Loucy (cell line): ENCODE results near the gene LTBP1.

Experiments used
- EZH2phosphoT487 ChIP-seq: fragments of 200-600 bp; IDR thresholded peaks from 2 replicates; pipeline ENCODE4 v1.6.1; 2018; ENCODE audit warnings: antibody characterized with exemption, mild to moderate bottlenecking, moderate library complexity, borderline replicate concordance
- TF ChIP-seq, protein P1 (sequence below): fragments of 200-600 bp; sonication (generic); conservative IDR thresholded peaks from 2 replicates; pipeline ENCODE4 v1.5.1; 2014; ENCODE audit warnings: mild to moderate bottlenecking, antibody characterized with exemption, low read length

DNA sequence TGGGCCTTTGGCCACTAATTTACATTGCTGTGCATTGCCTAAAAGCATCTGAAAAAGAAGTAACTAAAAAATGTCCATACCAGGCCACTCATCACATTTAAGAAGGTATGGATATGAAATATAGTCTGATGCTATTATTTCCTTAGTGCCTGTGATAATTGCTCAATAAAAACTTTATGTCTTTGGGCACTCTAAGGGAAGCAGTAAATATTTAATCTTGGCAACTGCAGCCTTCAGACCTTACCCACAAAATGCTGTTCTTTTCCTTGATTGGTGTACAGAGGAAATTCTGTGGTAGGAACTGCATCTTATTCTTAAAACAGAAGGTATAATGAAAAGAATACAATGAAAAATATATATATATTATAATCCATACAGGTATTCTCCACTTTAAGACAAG is 403.9 kb downstream of the LTBP1 start:
- peak; percentile 97 for TF ChIP-seq EZH2phosphoT487
- TF ChIP-seq, protein P1, sequence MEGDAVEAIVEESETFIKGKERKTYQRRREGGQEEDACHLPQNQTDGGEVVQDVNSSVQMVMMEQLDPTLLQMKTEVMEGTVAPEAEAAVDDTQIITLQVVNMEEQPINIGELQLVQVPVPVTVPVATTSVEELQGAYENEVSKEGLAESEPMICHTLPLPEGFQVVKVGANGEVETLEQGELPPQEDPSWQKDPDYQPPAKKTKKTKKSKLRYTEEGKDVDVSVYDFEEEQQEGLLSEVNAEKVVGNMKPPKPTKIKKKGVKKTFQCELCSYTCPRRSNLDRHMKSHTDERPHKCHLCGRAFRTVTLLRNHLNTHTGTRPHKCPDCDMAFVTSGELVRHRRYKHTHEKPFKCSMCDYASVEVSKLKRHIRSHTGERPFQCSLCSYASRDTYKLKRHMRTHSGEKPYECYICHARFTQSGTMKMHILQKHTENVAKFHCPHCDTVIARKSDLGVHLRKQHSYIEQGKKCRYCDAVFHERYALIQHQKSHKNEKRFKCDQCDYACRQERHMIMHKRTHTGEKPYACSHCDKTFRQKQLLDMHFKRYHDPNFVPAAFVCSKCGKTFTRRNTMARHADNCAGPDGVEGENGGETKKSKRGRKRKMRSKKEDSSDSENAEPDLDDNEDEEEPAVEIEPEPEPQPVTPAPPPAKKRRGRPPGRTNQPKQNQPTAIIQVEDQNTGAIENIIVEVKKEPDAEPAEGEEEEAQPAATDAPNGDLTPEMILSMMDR: no peak
